ENCODE data around the gene TICRR.

DNA sequence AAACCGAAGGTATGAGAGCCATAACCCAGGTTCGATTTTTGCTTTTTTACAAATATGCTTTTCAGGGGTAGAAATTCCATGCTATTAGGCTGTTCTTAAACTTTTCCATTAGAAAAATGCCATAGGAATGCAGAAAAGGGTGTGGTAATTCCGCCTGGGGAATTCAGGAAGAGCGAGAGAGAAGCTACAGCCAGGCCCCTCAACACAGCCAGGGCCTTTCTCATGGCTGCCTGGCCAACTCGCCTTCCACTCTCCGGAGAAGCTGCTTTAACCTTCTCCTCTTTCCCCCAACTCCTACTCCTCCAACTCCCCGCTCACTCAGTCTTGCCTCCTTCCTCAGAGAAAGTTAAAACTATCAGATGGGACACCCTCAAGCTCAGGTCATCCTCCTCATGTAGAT is 9.1 kb upstream of the TICRR start:
- TF ChIP-seq, protein P1, sequence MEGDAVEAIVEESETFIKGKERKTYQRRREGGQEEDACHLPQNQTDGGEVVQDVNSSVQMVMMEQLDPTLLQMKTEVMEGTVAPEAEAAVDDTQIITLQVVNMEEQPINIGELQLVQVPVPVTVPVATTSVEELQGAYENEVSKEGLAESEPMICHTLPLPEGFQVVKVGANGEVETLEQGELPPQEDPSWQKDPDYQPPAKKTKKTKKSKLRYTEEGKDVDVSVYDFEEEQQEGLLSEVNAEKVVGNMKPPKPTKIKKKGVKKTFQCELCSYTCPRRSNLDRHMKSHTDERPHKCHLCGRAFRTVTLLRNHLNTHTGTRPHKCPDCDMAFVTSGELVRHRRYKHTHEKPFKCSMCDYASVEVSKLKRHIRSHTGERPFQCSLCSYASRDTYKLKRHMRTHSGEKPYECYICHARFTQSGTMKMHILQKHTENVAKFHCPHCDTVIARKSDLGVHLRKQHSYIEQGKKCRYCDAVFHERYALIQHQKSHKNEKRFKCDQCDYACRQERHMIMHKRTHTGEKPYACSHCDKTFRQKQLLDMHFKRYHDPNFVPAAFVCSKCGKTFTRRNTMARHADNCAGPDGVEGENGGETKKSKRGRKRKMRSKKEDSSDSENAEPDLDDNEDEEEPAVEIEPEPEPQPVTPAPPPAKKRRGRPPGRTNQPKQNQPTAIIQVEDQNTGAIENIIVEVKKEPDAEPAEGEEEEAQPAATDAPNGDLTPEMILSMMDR (IDR thresholded peaks at IDR 0.05) = no peak
- TF ChIP-seq POLR2A (IDR thresholded peaks at IDR 0.05) = no peak
- TF ChIP-seq POLR2AphosphoS5 (IDR thresholded peaks at IDR 0.05) = no peak
- TF ChIP-seq EP300 (IDR thresholded peaks at IDR 0.05) = no peak

Measured in suprapubic skin (tissue), 4 donors.